ENCODE measurements around the gene OR2T29. TPM values are rescaled to one million over a fixed set of nuclear protein-coding genes. Genes with fewer than 3 reads are reported as not detected.
"Not testable (repeated sequence)": the region's sequence is repeated elsewhere in the genome, so short reads cannot be mapped to it uniquely, and the experiment has no call there.

The OR2T29 gene
- total and polyA plus RNA-seq, 2 experiments from 2014 or later = not detected

GRCh38 chr1:248569049-248569448 is 6.5 kb upstream of the OR2T29 start:
- DNase-seq (ENCODE audit: low spot score); H3K27ac Mint-ChIP-seq; H4K20me1 ChIP-seq (replicated peaks; ENCODE audit: insufficient read depth); H3K27me3 Mint-ChIP-seq (ENCODE audit: insufficient read depth, low read depth, poor library complexity); H3K9me2 ChIP-seq (ENCODE audit: insufficient read depth); H3K27ac ChIP-seq (ENCODE audit: low read depth); H3K27me3 ChIP-seq (ENCODE audit: insufficient read depth); H3K4me3 Mint-ChIP-seq; H3F3A ChIP-seq (replicated peaks; ENCODE audit: low read depth); H2AFZ ChIP-seq; H3K36me3 ChIP-seq (ENCODE audit: insufficient read depth); H3K4me1 ChIP-seq (ENCODE audit: insufficient read depth); H3K4me3 ChIP-seq; H3K79me2 ChIP-seq (replicated peaks; ENCODE audit: insufficient read depth); H3K4me2 ChIP-seq; H3K4me1 Mint-ChIP-seq; H3K36me3 Mint-ChIP-seq (ENCODE audit: low read depth); ATAC-seq: not testable (repeated sequence)
- peaks cover 39% of the 10 kb centered on the region for H3K9me3 Mint-ChIP-seq

- not testable (repeated sequence) for H3K4me1 ChIP-seq (ENCODE audit: insufficient read depth); H3K79me2 ChIP-seq (replicated peaks; ENCODE audit: insufficient read depth); H4K20me1 ChIP-seq (replicated peaks; ENCODE audit: insufficient read depth); H3K4me1 Mint-ChIP-seq; H3K27me3 ChIP-seq (ENCODE audit: insufficient read depth); H3K36me3 ChIP-seq (ENCODE audit: insufficient read depth); ATAC-seq; H3K4me3 ChIP-seq; H3F3A ChIP-seq (replicated peaks; ENCODE audit: low read depth); H3K4me2 ChIP-seq; H3K4me3 Mint-ChIP-seq; H3K27ac ChIP-seq (ENCODE audit: low read depth); H3K36me3 Mint-ChIP-seq (ENCODE audit: low read depth); H3K27ac Mint-ChIP-seq; DNase-seq (ENCODE audit: low spot score); H3K27me3 Mint-ChIP-seq (ENCODE audit: insufficient read depth, low read depth, poor library complexity); H3K9me2 ChIP-seq (ENCODE audit: insufficient read depth); H2AFZ ChIP-seq
- H3K9me3 Mint-ChIP-seq = peaks cover 32% of the 10 kb centered on the region
Measured at GRCh38 chr1:248565530-248566373, 3.2 kb upstream of the OR2T29 start.

GRCh38 chr1:248551027-248551426 is 11.5 kb downstream of the OR2T29 start:
- not testable (repeated sequence) for ATAC-seq; H4K20me1 ChIP-seq (replicated peaks; ENCODE audit: insufficient read depth); H3K27ac Mint-ChIP-seq; H3K79me2 ChIP-seq (replicated peaks; ENCODE audit: insufficient read depth); H2AFZ ChIP-seq; H3K27ac ChIP-seq (ENCODE audit: low read depth); H3F3A ChIP-seq (replicated peaks; ENCODE audit: low read depth); H3K27me3 ChIP-seq (ENCODE audit: insufficient read depth); H3K4me3 Mint-ChIP-seq; DNase-seq (ENCODE audit: low spot score); H3K9me3 Mint-ChIP-seq; H3K36me3 Mint-ChIP-seq (ENCODE audit: low read depth); H3K4me1 ChIP-seq (ENCODE audit: insufficient read depth); H3K27me3 Mint-ChIP-seq (ENCODE audit: insufficient read depth, low read depth, poor library complexity); H3K36me3 ChIP-seq (ENCODE audit: insufficient read depth); H3K9me2 ChIP-seq (ENCODE audit: insufficient read depth); H3K4me1 Mint-ChIP-seq; H3K4me2 ChIP-seq; H3K4me3 ChIP-seq

GRCh38 chr1:248547383-248547782 is 15.2 kb downstream of the OR2T29 start:
- H3K4me3 ChIP-seq; ATAC-seq; H3K4me1 Mint-ChIP-seq; H3K27me3 ChIP-seq (ENCODE audit: insufficient read depth); H3K27me3 Mint-ChIP-seq (ENCODE audit: insufficient read depth, low read depth, poor library complexity); H3K27ac Mint-ChIP-seq; H3K9me2 ChIP-seq (ENCODE audit: insufficient read depth); H3K79me2 ChIP-seq (replicated peaks; ENCODE audit: insufficient read depth); H3K27ac ChIP-seq (ENCODE audit: low read depth); H3K4me3 Mint-ChIP-seq; H3K36me3 ChIP-seq (ENCODE audit: insufficient read depth); H3K36me3 Mint-ChIP-seq (ENCODE audit: low read depth); H3K4me1 ChIP-seq (ENCODE audit: insufficient read depth); H3F3A ChIP-seq (replicated peaks; ENCODE audit: low read depth); H2AFZ ChIP-seq; H3K9me3 Mint-ChIP-seq; H4K20me1 ChIP-seq (replicated peaks; ENCODE audit: insufficient read depth); DNase-seq (ENCODE audit: low spot score); H3K4me2 ChIP-seq: not testable (repeated sequence)

GRCh38 chr1:248537449-248537848 is 25.1 kb downstream of the OR2T29 start:
- H3K79me2 ChIP-seq (replicated peaks; ENCODE audit: insufficient read depth); H3K9me3 Mint-ChIP-seq; DNase-seq (ENCODE audit: low spot score); H3K27ac Mint-ChIP-seq; H3K4me3 ChIP-seq; H3K27me3 Mint-ChIP-seq (ENCODE audit: insufficient read depth, low read depth, poor library complexity); H3K27me3 ChIP-seq (ENCODE audit: insufficient read depth); H3K9me2 ChIP-seq (ENCODE audit: insufficient read depth); H3K4me1 Mint-ChIP-seq; H3K36me3 ChIP-seq (ENCODE audit: insufficient read depth); H4K20me1 ChIP-seq (replicated peaks; ENCODE audit: insufficient read depth); H3K4me2 ChIP-seq; H3K4me1 ChIP-seq (ENCODE audit: insufficient read depth); H3K27ac ChIP-seq (ENCODE audit: low read depth); H3F3A ChIP-seq (replicated peaks; ENCODE audit: low read depth); H2AFZ ChIP-seq; ATAC-seq; H3K36me3 Mint-ChIP-seq (ENCODE audit: low read depth); H3K4me3 Mint-ChIP-seq: not testable (repeated sequence)

All from GM23338 (cell line).